ENCODE results near the gene PFN1.

- TF ChIP-seq CTCF (IDR thresholded peaks at IDR 0.05) (no peak), POLR2A (IDR thresholded peaks at IDR 0.05) (no peak)
These were observed 45.8 kb upstream of the PFN1 start for GRCh38 chr17:4994081-4994595.
